Measurements from ENCODE around the gene ISM2.
A peak's percentile ranks its signal among the peaks of the same experiment; 100 is the strongest.

Gene ISM2

GRCh38 chr14:77467801-77468200, 30.8 kb downstream of the ISM2 start:
- DNase-seq (ENCODE audit: low read depth in 2 of 2) = no peak

- DNase-seq (ENCODE audit: low read depth in 2 of 2) = peak; percentile 15 to 26
Observed at GRCh38 chr14:77459072-77459723, 39.4 kb downstream of the ISM2 start.

GRCh38 chr14:77458249-77458950, 40.2 kb downstream of the ISM2 start:
- DNase-seq (ENCODE audit: low read depth in 2 of 2) = peak; percentile 1 to 4

GRCh38 chr14:77457522-77458248, 40.9 kb downstream of the ISM2 start, which contains the start of the genes AHSA1 and VIPAS39:
TSS of gene AHSA1 (plus strand) at chr14:77458093. CDS start at chr14:77458190, 97 bp downstream.
TSS of gene VIPAS39 (minus strand) at chr14:77457601. CDS start at chr14:77454102, 3,499 bp downstream.
- DNase-seq (ENCODE audit: low read depth in 2 of 2) = peak; percentile 77 to 79

GRCh38 chr14:77457115-77457521, 41.5 kb downstream of the ISM2 start:
- DNase-seq (ENCODE audit: low read depth in 2 of 2) = no peak

- no peak for DNase-seq (ENCODE audit: low read depth in 2 of 2)
Observed at GRCh38 chr14:77455966-77456640, 42.5 kb downstream of the ISM2 start.

GRCh38 chr14:77442196-77442595, 56.4 kb downstream of the ISM2 start:
- no peak for DNase-seq (ENCODE audit: low read depth in 2 of 2)

GRCh38 chr14:77439861-77440260, 58.8 kb downstream of the ISM2 start:
- no peak for DNase-seq (ENCODE audit: low read depth in 2 of 2)

GRCh38 chr14:77438596-77438995, 60.0 kb downstream of the ISM2 start:
- DNase-seq (ENCODE audit: low read depth in 2 of 2) = no peak

- DNase-seq (ENCODE audit: low read depth in 2 of 2) = no peak
Observed at GRCh38 chr14:77436042-77436441, 62.6 kb downstream of the ISM2 start.

- DNase-seq (ENCODE audit: low read depth in 2 of 2) = no peak
Observed at GRCh38 chr14:77426396-77426795, 72.2 kb downstream of the ISM2 start.

GRCh38 chr14:77424862-77425261, 73.8 kb downstream of the ISM2 start:
- no peak for DNase-seq (ENCODE audit: low read depth in 2 of 2)
